Stomach (tissue), 4 donors: ENCODE measurements around the gene ZNF775.

Experiments
- POLR2A ChIP-seq, 4 donors: fragments of 450-650 bp; IDR thresholded peaks; one replicate each; pipeline ENCODE4 v1.6.1; 2016; ENCODE audit warnings: antibody characterized with exemption in 4 of 4, control low read depth in 2 of 4, mild to moderate bottlenecking in 1 of 4, moderate library complexity in 1 of 4
- POLR2AphosphoS5 ChIP-seq, 3 donors: sonication (generic); formaldehyde crosslinking; IDR thresholded peaks; one replicate each; pipeline ENCODE4 v1.6.1; 2016; ENCODE audit warnings: antibody characterized with exemption in 3 of 3
- TF ChIP-seq, protein P1 (sequence below), 7 experiments: fragments of 450-650 bp in 4 of 7; fragments of 200-600 bp in 3 of 7; sonication (generic) in 3 of 7; IDR thresholded peaks; one replicate each; pipeline ENCODE4 v1.5.1; 2016 to 2019; ENCODE audit warnings: antibody characterized with exemption in 7 of 7, control low read depth in 2 of 7, mild to moderate bottlenecking in 1 of 7

- no peak for TF ChIP-seq POLR2A (IDR thresholded peaks at IDR 0.05)
- TF ChIP-seq, protein P1, sequence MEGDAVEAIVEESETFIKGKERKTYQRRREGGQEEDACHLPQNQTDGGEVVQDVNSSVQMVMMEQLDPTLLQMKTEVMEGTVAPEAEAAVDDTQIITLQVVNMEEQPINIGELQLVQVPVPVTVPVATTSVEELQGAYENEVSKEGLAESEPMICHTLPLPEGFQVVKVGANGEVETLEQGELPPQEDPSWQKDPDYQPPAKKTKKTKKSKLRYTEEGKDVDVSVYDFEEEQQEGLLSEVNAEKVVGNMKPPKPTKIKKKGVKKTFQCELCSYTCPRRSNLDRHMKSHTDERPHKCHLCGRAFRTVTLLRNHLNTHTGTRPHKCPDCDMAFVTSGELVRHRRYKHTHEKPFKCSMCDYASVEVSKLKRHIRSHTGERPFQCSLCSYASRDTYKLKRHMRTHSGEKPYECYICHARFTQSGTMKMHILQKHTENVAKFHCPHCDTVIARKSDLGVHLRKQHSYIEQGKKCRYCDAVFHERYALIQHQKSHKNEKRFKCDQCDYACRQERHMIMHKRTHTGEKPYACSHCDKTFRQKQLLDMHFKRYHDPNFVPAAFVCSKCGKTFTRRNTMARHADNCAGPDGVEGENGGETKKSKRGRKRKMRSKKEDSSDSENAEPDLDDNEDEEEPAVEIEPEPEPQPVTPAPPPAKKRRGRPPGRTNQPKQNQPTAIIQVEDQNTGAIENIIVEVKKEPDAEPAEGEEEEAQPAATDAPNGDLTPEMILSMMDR (IDR thresholded peaks at IDR 0.05) = no peak
- TF ChIP-seq POLR2AphosphoS5 (IDR thresholded peaks at IDR 0.05) = no peak
Observed at GRCh38 chr7:150337659-150338081, 41.5 kb upstream of the ZNF775 start.
